ENCODE data around the gene PADI2.
"Not testable (repeated sequence)": the region's sequence is repeated elsewhere in the genome, so short reads cannot be mapped to it uniquely, and the experiment has no call there.

PADI2 gene

DNA sequence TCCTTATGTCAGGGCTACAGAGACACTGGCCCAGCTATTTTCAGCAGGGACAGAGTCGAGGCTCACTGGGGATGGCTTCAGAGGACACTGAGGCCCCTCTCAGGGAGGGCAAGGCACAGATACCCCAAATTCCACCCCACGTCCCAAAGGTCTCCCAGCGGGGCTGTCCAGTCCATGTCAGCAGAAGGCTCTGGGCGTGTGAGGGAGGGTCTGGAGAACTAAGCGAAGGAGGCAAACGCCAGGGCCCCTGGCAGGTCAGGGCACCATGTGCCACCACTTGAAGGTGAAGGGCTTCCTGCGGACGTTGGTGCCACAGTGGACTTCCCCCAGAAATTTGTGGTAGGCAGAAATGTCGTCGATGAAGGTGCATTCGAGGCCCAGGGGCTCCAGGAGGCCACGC is 50.5 kb downstream of the PADI2 start:
- H3K4me3 Mint-ChIP-seq = no peak overlapping the region
- H3K4me1 Mint-ChIP-seq = peaks cover 4% of the 10 kb centered on the region
- no peaks in the 10 kb centered on the region for H3K36me3 Mint-ChIP-seq (ENCODE audit: low read depth)
- no peak overlapping the region for H3K27ac Mint-ChIP-seq
- H3K9me3 Mint-ChIP-seq = peaks cover 4% of the 10 kb centered on the region
- H3K27me3 Mint-ChIP-seq (ENCODE audit: low read depth) = peaks cover 8% of the 10 kb centered on the region
- no peak for TF ChIP-seq CTCF (IDR thresholded peaks at IDR 0.05; ENCODE audit: unreplicated experiment in 3 of 3)

- Mint-ChIP-seq H3K9me3 (peaks cover 4% of the 10 kb centered on the region), H3K36me3 (ENCODE audit: low read depth) (no peaks in the 10 kb centered on the region)
Measured at GRCh38 chr1:17067465-17068240, 51.6 kb downstream of the PADI2 start.

DNA sequence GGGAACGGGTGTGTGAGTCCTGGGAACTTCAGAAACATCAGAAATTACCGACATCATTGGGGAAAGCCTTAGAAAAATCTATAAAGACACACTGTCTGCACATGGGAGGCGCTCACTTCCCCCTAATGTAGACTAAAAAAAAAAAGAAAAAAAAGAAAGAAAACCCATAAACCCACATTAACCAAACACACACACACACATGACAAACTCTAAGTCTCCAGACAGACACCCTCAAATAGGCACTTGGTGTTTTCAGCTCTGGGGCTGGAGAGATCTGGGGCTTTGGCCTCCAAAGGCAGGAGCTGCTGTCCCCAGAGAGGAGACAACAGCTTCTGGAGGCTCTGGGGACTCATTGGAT is 52.2 kb downstream of the PADI2 start:
- H3K9me3 Mint-ChIP-seq = peaks cover 4% of the 10 kb centered on the region
- H3K36me3 Mint-ChIP-seq (ENCODE audit: low read depth) = no peaks in the 10 kb centered on the region
- TF ChIP-seq CTCF (IDR thresholded peaks at IDR 0.05; ENCODE audit: unreplicated experiment in 3 of 3) = no peak
- H3K27ac Mint-ChIP-seq = no peak overlapping the region
- H3K4me1 Mint-ChIP-seq = peaks cover 5% of the 10 kb centered on the region
- peaks cover 8% of the 10 kb centered on the region for H3K27me3 Mint-ChIP-seq (ENCODE audit: low read depth)
- no peak overlapping the region for H3K4me3 Mint-ChIP-seq

More at GRCh38 chr1:17067465-17068240, 51.6 kb downstream of the PADI2 start:
- Mint-ChIP-seq H3K4me3 (no peak overlapping the region), H3K27ac (no peak overlapping the region), H3K27me3 (ENCODE audit: low read depth) (peaks cover 8% of the 10 kb centered on the region), H3K4me1 (peaks cover 4% of the 10 kb centered on the region)
- no peak for TF ChIP-seq CTCF (IDR thresholded peaks at IDR 0.05; ENCODE audit: unreplicated experiment in 3 of 3)

- no peak overlapping the region for H3K4me3 Mint-ChIP-seq
- no peak for TF ChIP-seq CTCF (IDR thresholded peaks at IDR 0.05; ENCODE audit: unreplicated experiment in 3 of 3)
- peaks cover 11% of the 10 kb centered on the region for H3K4me1 Mint-ChIP-seq
- H3K9me3 Mint-ChIP-seq = peaks cover 4% of the 10 kb centered on the region
- H3K27ac Mint-ChIP-seq = no peak overlapping the region
- no peaks in the 10 kb centered on the region for H3K36me3 Mint-ChIP-seq (ENCODE audit: low read depth)
- peaks cover 8% of the 10 kb centered on the region for H3K27me3 Mint-ChIP-seq (ENCODE audit: low read depth)
Measured at GRCh38 chr1:17066361-17067068, 52.7 kb downstream of the PADI2 start.

GRCh38 chr1:17065666-17066065 is 53.6 kb downstream of the PADI2 start:
- Mint-ChIP-seq H3K4me1 (peaks cover 13% of the 10 kb centered on the region), H3K36me3 (ENCODE audit: low read depth) (no peaks in the 10 kb centered on the region), H3K9me3 (peaks cover 4% of the 10 kb centered on the region), H3K4me3 (no peak overlapping the region), H3K27me3 (ENCODE audit: low read depth) (peaks cover 8% of the 10 kb centered on the region), H3K27ac (no peak overlapping the region)
- no peak for TF ChIP-seq CTCF (IDR thresholded peaks at IDR 0.05; ENCODE audit: unreplicated experiment in 3 of 3)

DNA sequence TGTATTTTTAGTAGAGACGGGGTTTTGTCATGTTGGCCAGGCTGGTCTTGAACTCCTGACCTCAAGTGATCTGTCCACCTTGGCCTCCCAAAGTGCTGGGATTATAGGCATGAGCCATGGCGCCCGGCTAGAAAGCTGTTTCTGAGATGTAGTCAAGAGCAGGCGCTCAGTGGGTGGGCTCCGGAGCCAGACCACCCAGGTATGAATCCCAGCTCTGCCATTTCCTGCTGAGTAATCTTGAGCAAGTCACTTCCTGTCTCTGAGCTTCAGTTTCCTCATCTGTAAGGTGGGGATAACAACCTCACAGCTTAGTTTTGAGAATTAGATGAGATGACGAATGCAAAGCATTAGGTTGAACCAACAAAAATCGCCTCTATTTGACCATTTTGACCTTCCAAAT is 56.5 kb downstream of the PADI2 start:
- peaks cover 30% of the 10 kb centered on the region for H3K4me1 Mint-ChIP-seq
- not testable (repeated sequence) for H3K36me3 Mint-ChIP-seq (ENCODE audit: low read depth); H3K27ac Mint-ChIP-seq; H3K27me3 Mint-ChIP-seq (ENCODE audit: low read depth); H3K9me3 Mint-ChIP-seq; H3K4me3 Mint-ChIP-seq

Data from nephron (organoid).